HL-60 (cell line): ENCODE results near the gene STRIP1.

ENCODE experiments used
- POLR2AphosphoS5 ChIP-seq: IDR thresholded peaks from 2 replicates; pipeline ENCODE4 v1.6.1; 2012; ENCODE audit warnings: low read depth
- REST ChIP-seq: IDR thresholded peaks from 2 replicates; pipeline ENCODE4 v1.6.1; 2012; ENCODE audit warnings: low read depth; ENCODE audit not compliant: insufficient replicate concordance
- TF ChIP-seq, protein P1 (sequence below): IDR thresholded peaks from one replicate; pipeline ENCODE4 v1.5.1; 2011; ENCODE audit warnings: low read length, control low read depth, inconsistent platforms; ENCODE audit not compliant: insufficient read depth

DNA sequence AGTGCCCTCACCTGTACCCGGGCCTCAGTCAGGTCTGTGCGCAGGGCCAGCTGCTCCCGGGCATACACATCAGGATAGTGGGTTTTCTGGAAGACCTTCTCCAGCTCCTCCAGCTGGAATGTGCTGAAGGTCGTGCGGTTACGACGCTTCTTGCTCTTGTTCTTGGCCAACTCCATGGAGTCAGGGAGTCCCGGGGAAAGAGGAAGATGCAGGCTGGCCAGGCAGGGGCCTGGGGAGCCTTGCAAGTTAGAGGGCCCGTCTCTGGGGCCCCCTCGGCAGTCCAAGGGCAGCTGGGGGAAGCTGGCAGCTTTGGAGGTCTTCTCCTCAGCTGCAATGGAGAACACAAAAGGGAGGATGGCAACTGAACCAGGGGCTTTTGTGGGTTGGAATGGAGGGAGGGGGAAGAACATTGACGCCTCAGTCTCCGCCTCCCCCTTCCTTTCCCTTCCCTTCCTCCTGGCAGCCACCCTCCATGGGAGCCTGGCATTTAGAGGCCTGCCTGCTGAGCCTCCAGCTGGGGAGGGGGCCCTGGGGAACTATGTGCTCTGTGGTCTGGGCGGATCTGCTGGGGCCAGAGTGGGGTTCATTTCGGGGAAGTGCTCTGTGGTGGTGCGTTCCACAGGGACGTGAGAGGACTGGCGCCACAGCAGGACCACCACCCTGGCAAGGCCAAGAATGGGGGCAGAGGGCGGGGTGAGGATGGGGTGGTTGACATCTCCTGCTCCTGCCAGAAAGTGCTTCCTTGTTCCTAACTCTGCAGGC lies 30.3 kb downstream of the STRIP1 start:
- TF ChIP-seq, protein P1, sequence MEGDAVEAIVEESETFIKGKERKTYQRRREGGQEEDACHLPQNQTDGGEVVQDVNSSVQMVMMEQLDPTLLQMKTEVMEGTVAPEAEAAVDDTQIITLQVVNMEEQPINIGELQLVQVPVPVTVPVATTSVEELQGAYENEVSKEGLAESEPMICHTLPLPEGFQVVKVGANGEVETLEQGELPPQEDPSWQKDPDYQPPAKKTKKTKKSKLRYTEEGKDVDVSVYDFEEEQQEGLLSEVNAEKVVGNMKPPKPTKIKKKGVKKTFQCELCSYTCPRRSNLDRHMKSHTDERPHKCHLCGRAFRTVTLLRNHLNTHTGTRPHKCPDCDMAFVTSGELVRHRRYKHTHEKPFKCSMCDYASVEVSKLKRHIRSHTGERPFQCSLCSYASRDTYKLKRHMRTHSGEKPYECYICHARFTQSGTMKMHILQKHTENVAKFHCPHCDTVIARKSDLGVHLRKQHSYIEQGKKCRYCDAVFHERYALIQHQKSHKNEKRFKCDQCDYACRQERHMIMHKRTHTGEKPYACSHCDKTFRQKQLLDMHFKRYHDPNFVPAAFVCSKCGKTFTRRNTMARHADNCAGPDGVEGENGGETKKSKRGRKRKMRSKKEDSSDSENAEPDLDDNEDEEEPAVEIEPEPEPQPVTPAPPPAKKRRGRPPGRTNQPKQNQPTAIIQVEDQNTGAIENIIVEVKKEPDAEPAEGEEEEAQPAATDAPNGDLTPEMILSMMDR = no peak
- TF ChIP-seq POLR2AphosphoS5 (no peak), REST (no peak)
